ENCODE data around the gene UPP2. TPM values are rescaled to one million over a fixed set of nuclear protein-coding genes. Genes with fewer than 3 reads are reported as not detected.

Gene UPP2
- total RNA-seq, 1 donor from 2014 or later, result not detected

DNA sequence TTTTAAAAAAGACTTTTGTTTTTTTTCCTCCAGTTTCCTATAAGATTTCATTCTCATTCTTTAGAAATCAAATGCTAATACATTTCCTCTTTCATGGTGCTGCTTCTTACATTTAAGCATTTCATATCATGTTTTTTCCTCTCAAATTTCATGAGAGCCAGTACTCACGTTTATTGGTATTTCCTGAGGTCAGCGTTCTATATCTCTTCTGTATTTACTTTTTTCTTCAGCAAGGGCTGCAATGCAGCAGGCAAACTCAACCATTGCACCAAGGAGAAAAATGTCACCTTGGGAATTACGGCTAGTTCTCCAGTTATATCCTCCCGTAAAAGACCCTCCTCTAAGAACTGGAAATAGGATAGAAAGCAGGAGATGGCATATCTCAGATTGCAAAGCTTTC, 32.4 kb downstream of the UPP2 start:
- intact Hi-C loops (cut with DNase I), result no loop called here
- H3K9me3 ChIP-seq, result no peaks in the 10 kb centered on the region
- TF ChIP-seq, protein P1, sequence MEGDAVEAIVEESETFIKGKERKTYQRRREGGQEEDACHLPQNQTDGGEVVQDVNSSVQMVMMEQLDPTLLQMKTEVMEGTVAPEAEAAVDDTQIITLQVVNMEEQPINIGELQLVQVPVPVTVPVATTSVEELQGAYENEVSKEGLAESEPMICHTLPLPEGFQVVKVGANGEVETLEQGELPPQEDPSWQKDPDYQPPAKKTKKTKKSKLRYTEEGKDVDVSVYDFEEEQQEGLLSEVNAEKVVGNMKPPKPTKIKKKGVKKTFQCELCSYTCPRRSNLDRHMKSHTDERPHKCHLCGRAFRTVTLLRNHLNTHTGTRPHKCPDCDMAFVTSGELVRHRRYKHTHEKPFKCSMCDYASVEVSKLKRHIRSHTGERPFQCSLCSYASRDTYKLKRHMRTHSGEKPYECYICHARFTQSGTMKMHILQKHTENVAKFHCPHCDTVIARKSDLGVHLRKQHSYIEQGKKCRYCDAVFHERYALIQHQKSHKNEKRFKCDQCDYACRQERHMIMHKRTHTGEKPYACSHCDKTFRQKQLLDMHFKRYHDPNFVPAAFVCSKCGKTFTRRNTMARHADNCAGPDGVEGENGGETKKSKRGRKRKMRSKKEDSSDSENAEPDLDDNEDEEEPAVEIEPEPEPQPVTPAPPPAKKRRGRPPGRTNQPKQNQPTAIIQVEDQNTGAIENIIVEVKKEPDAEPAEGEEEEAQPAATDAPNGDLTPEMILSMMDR (IDR thresholded peaks at IDR 0.05), result no peak
- no peaks in the 10 kb centered on the region for H3K36me3 ChIP-seq
- no peaks in the 10 kb centered on the region for H3K27me3 ChIP-seq
- ATAC-seq (no peak), DNase-seq (no peak)
- no peak overlapping the region for H3K27ac ChIP-seq
- H3K4me1 ChIP-seq, result no peaks in the 10 kb centered on the region
- H3K4me3 ChIP-seq, result no peak overlapping the region

DNA sequence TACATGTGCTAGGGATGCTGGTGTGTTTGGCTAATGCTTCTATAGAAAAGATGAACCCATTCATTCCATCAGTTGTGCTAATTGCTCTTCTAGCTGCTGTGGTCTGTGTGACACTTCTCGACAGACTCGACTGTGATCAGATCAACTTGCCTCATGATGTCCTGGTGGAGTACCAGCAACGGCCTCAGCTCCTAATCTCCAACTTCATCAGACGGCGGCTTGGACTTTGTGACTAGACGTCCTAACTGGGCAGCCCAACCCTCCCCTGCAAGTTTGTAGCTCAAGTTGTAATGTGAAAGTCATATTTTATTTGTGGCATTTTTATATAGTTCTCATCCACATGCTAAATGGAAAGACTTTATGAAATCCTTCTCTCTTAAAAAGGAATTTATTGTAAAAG, 33.0 kb downstream of the UPP2 start:
- no peak overlapping the region for H3K27ac ChIP-seq
- H3K9me3 ChIP-seq, result no peaks in the 10 kb centered on the region
- H3K4me3 ChIP-seq, result no peak overlapping the region
- ATAC-seq (no peak), DNase-seq (no peak)
- H3K27me3 ChIP-seq, result no peaks in the 10 kb centered on the region
- intact Hi-C loops (cut with DNase I), result no loop called here
- H3K36me3 ChIP-seq, result no peaks in the 10 kb centered on the region
- H3K4me1 ChIP-seq, result no peaks in the 10 kb centered on the region
- TF ChIP-seq, protein P1 (IDR thresholded peaks at IDR 0.05), result no peak

DNA sequence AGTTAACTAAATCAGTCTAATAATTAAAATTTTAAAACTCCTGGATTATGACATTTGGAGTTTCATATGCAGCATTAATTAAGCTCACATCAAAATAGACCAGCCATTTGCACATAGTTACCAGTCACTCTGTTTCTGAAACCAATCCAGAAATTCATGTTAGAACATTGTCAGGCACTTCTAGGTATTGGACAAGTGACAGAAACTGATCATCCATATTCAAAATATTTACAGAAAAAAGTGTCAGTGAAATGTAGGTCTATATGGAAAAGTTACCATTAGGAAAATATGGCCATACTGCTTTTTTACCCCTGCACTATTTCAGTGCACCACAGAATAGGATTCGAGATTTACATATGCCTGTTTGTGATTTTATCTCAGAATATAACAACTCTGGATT, 33.4 kb downstream of the UPP2 start:
- H3K27ac ChIP-seq, result no peak overlapping the region
- TF ChIP-seq, protein P1 (IDR thresholded peaks at IDR 0.05), result no peak
- no peak overlapping the region for H3K4me3 ChIP-seq
- H3K27me3 ChIP-seq, result no peaks in the 10 kb centered on the region
- intact Hi-C loops (cut with DNase I), result no loop called here
- H3K9me3 ChIP-seq, result no peaks in the 10 kb centered on the region
- H3K4me1 ChIP-seq, result no peaks in the 10 kb centered on the region
- no peaks in the 10 kb centered on the region for H3K36me3 ChIP-seq
- no peak for DNase-seq
- no peak for ATAC-seq

DNA sequence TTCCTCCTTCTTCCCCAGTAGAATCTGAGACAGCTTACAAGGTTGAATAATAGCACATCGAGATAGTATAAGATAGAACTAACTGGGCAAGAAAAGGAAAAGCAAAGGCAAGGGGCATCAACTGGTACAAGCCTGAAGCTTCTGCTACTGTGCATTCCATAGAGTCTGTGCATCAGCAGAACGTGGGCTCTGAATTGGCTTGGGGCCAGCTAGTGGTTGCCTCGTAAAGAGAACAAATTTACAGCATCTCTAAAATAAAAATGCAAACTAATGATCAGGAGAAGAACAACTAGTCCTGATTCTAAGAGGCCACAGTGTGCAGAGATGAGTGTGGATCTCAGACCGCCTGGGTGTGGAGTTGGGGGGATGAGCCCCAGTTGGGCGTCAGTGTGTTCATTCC, 36.6 kb downstream of the UPP2 start:
- Histone ChIP-seq H3K4me3 (no peak overlapping the region), H3K36me3 (no peaks in the 10 kb centered on the region)
- TF ChIP-seq, protein P1 (IDR thresholded peaks at IDR 0.05), result no peak

DNA sequence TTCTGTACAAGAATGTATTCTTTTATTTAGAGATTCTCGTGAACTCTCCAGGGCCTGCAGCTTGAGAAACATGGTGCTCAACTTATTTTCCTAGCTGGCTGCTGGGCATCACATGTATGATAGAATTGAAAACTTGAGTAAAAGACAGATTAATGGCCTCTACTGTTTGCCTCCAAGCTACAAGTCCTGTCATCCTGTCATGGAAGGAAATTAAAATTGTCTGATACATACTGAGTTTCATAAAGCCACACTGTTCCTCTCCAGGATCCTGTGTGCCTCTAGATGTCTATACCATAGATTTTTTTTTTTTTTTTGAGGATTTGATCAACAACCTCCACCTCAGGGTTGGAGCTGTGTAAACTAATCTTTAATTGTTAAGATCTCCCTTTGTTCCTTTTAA, 38.5 kb downstream of the UPP2 start:
- no peak for DNase-seq
- Histone ChIP-seq H3K4me3 (no peak overlapping the region), H3K9me3 (no peaks in the 10 kb centered on the region), H3K27ac (no peak overlapping the region), H3K4me1 (no peaks in the 10 kb centered on the region), H3K36me3 (no peaks in the 10 kb centered on the region), H3K27me3 (no peaks in the 10 kb centered on the region)
- TF ChIP-seq, protein P1 (IDR thresholded peaks at IDR 0.05), result no peak
- ATAC-seq, result no peak
- intact Hi-C loops (cut with DNase I), result no loop called here

More for the DNA sequence above, 36.6 kb downstream of the UPP2 start:
- ATAC-seq, result no peak
- Histone ChIP-seq H3K27me3 (no peaks in the 10 kb centered on the region), H3K4me1 (no peaks in the 10 kb centered on the region), H3K27ac (no peak overlapping the region), H3K9me3 (no peaks in the 10 kb centered on the region)
- no peak for DNase-seq
- intact Hi-C loops (cut with DNase I), result no loop called here

DNA sequence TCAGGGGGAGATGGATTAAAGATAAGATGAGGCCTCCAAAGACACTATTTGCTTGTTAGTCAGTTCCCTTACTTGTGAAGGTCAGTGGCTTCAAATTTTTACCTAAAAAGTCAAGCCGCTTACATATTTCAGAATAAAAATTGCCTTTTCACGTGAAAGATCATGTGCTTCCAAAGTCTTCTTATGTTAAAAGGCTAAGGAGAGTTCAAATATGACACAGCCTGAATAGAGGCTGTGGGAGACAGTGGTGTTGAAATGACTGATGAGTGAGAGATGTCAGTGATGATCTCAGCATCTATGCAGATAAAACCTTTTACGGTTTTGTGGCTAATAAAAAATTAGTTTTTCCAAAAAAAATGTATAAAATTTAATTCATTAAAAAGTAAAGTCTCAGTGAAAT, 40.5 kb downstream of the UPP2 start:
- H3K4me1 ChIP-seq, result no peaks in the 10 kb centered on the region
- H3K9me3 ChIP-seq, result no peaks in the 10 kb centered on the region
- intact Hi-C loops (cut with DNase I), result no loop called here
- TF ChIP-seq, protein P1 (IDR thresholded peaks at IDR 0.05), result no peak
- DNase-seq (no peak), ATAC-seq (no peak)
- no peak overlapping the region for H3K4me3 ChIP-seq
- no peak overlapping the region for H3K27ac ChIP-seq
- H3K27me3 ChIP-seq, result no peaks in the 10 kb centered on the region
- no peaks in the 10 kb centered on the region for H3K36me3 ChIP-seq
